Kidney (tissue), 14 donors: Measurements from ENCODE around the gene ROR2. TPM values are rescaled to one million over a fixed set of nuclear protein-coding genes. Genes with fewer than 3 reads are reported as not detected.
A peak's percentile ranks its signal among the peaks of the same experiment; 100 is the strongest.
"Not testable (repeated sequence)": the region's sequence is repeated elsewhere in the genome, so short reads cannot be mapped to it uniquely, and the experiment has no call there.

Experiments
- DNase-seq, 5 donors: peaks; one replicate each; pipeline ENCODE4 v3.0.0-alpha.2; 2013 to 2020
- FAIRE-seq: peaks from 2 replicates; lab custom pipeline; 2012; peaks lifted over from hg19 to GRCh38; lab: Jason Lieb, UNC
- H3K27ac ChIP-seq, 2 donors: one replicate each; pipeline ENCODE4 v1.7.0; 2013; ENCODE audit warnings: low read depth in 2 of 2, low read length in 2 of 2, inconsistent platforms in 1 of 2
- H3K27me3 ChIP-seq: one replicate; pipeline ENCODE4 v1.7.1; 2013; ENCODE audit warnings: low read length, inconsistent platforms; ENCODE audit not compliant: control insufficient read depth, insufficient read depth
- H3K36me3 ChIP-seq, 3 donors: one replicate each; pipeline versions ENCODE4 v1.7.0 to v1.7.1; 2013; ENCODE audit warnings: low read length in 3 of 3, control low read depth in 1 of 3, inconsistent platforms in 1 of 3; ENCODE audit not compliant: insufficient read depth in 3 of 3, control insufficient read depth in 2 of 3
- H3K4me1 ChIP-seq, 3 donors: one replicate each; pipeline versions ENCODE4 v1.7.0 to v1.7.1; 2013; ENCODE audit warnings: low read length in 3 of 3, inconsistent platforms in 1 of 3, low read depth in 1 of 3; ENCODE audit not compliant: control insufficient read depth in 2 of 3, insufficient read depth in 2 of 3
- H3K4me3 ChIP-seq, 3 donors: one replicate each; pipeline versions ENCODE4 v1.7.0 to v1.8.1; 2013; ENCODE audit warnings: low read length in 3 of 3, control low read depth in 1 of 3, inconsistent platforms in 1 of 3
- H3K9ac ChIP-seq, 3 donors: one replicate each; pipeline versions ENCODE4 v1.7.0 to v1.7.1; 2013; ENCODE audit warnings: low read length in 3 of 3, control low read depth in 1 of 3, inconsistent platforms in 1 of 3
- H3K9me3 ChIP-seq, 3 donors: one replicate each; pipeline versions ENCODE4 v1.7.0 to v1.7.1; 2013; ENCODE audit warnings: low read length in 3 of 3, control low read depth in 1 of 3, inconsistent platforms in 1 of 3; ENCODE audit not compliant: control insufficient read depth in 2 of 3, insufficient read depth in 1 of 3
- intact Hi-C: fragments of 100-400 bp; cut with DNase I; formaldehyde crosslinking; loops from one replicate; pipeline ENCODE4 v1.11.1; 2022
- polyA plus RNA-seq: library from polyadenylated mRNA; stranded (reverse); fragments of 350-450 nt; fragmentation: Illumina TruSeq; extraction: RNeasy Lipid Tissue Mini Kit (QIAGEN cat#74804); gene quantifications from one replicate; pipeline ENCODE4 v1.2.3, GENCODE V29; 2014; ENCODE audit warnings: low read depth, low replicate concordance; ENCODE audit not compliant: insufficient read depth
- total RNA-seq: library from RNA; stranded (reverse); fragmentation: NEBNext Ultra II Directional; extraction: Animal tissue kit (Norgen Biotek cat#: 25700); gene quantifications from one replicate; pipeline ENCODE4 v1.2.1, GENCODE V29; 2021
- TF ChIP-seq, protein P1 (sequence below): IDR thresholded peaks from 3 replicates; pipeline ENCODE4 v1.5.1; 2012; ENCODE audit warnings: mild to moderate bottlenecking, moderate library complexity, borderline replicate concordance; ENCODE audit not compliant: insufficient read depth; ENCODE audit errors: extremely low read depth
- donor health status: control.
- donor health status: control.
- donor health status: control.
- donor health status: control.
- donor health status: control.
- donor health status: DM: yes; HTN: yes; CAD: no.
- donor health status: Normal renal cell carcinoma (clear cell type).

ROR2 gene
- total and polyA plus RNA-seq, 2 donors from 2014 or later, result 1.5 to 5.7 TPM

DNA sequence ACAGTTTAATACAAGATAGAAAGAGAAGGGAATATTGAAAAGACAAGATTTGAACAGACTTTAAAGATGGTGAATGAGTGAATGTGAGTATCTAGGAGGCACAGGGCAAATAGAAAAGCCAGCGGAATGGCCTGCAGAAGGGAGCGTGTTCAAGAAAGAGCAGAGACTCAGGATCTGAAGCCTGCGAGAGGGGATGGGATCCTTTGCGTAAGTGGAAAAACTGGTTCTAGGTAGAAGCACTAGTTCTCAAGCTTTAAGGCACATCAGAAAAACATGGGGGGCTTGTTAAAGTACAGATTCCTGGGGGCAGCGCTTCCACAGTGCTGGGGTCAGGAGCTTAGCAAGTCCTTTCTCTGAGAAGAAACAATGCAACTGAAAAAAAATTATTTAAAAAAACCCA is 431.6 kb downstream of the ROR2 start:
- Histone ChIP-seq H3K4me1 (no peaks in the 10 kb centered on the region), H3K9me3 (no peaks in the 10 kb centered on the region), H3K9ac (no peak overlapping the region), H3K27ac (no peak overlapping the region), H3K27me3 (no peaks in the 10 kb centered on the region), H3K36me3 (no peaks in the 10 kb centered on the region), H3K4me3 (no peak overlapping the region)
- FAIRE-seq (no peak), DNase-seq (no peak)
- TF ChIP-seq, protein P1, sequence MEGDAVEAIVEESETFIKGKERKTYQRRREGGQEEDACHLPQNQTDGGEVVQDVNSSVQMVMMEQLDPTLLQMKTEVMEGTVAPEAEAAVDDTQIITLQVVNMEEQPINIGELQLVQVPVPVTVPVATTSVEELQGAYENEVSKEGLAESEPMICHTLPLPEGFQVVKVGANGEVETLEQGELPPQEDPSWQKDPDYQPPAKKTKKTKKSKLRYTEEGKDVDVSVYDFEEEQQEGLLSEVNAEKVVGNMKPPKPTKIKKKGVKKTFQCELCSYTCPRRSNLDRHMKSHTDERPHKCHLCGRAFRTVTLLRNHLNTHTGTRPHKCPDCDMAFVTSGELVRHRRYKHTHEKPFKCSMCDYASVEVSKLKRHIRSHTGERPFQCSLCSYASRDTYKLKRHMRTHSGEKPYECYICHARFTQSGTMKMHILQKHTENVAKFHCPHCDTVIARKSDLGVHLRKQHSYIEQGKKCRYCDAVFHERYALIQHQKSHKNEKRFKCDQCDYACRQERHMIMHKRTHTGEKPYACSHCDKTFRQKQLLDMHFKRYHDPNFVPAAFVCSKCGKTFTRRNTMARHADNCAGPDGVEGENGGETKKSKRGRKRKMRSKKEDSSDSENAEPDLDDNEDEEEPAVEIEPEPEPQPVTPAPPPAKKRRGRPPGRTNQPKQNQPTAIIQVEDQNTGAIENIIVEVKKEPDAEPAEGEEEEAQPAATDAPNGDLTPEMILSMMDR, result no peak
- intact Hi-C loops, result no loop called here

DNA sequence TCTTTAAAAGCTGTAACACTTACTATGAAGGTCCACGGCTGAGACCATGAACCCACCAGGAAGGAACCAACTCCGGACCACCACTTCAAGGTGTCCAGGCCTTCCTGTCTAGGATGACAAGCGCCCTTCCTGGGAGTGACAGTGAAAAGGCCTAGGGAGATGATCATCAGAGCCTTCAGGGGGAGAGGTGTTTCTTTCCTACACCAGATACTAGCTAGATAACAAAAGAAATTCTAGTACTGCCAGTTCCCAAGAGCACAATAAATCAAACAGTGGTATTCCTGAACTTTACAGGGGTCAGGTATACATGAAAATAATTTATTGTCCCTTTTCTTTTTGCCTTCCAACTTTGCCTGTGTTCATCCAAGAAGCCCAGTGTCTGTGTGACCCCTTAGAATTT is 432.2 kb downstream of the ROR2 start:
- Histone ChIP-seq H3K9ac (no peak overlapping the region), H3K4me3 (no peak overlapping the region), H3K9me3 (no peaks in the 10 kb centered on the region), H3K4me1 (no peaks in the 10 kb centered on the region), H3K27ac (no peak overlapping the region), H3K36me3 (no peaks in the 10 kb centered on the region), H3K27me3 (no peaks in the 10 kb centered on the region)
- DNase-seq (peak in 2 of 5 donors; percentile 53 to 56), FAIRE-seq (no peak)
- TF ChIP-seq, protein P1, result no peak
- intact Hi-C loops, result no loop called here

DNA sequence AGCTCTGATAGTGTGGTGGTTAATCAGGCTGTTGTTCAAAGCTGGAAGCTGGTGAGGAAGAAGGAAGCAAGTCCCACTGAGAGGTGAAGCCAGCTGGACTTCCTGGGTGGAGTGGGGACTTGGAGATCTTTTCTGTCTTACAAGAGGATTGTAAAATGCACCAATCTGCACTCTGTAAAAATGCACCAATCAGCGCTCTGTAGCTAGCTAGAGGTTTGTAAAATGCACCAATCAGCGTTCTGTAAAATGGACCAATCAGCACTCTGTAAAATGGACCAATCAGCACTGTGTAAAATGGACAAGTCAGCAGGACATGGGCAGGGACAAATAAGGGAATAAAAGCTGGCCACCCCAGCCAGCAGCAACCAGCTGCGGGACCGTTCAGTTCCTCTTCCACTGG is 432.7 kb downstream of the ROR2 start:
- H3K9ac ChIP-seq, H3K9me3 ChIP-seq, H3K4me3 ChIP-seq, H3K27me3 ChIP-seq, H3K36me3 ChIP-seq, H3K27ac ChIP-seq, DNase-seq, intact Hi-C loops, FAIRE-seq, H3K4me1 ChIP-seq: not testable (repeated sequence)

DNA sequence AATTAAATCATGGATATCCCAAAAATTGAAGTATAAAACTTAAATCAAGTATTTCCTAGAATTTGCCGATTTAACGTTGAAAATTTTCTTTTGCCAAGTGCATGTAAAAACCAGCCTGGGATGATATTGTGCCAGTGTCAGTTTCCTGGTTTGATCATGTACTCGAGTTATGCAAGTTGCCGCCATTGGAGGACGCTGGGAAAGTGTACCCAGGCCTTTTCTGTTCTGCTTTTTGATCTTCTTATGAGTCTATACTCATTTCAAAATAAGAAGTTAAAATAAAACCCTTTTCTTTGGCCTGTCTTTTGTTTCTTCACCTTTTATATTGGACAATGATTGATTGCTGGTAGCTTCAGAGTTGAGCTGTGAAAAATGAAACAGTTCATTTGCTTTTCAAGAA is 433.3 kb downstream of the ROR2 start:
- no peaks in the 10 kb centered on the region for H3K27me3 ChIP-seq
- H3K27ac ChIP-seq, result no peak overlapping the region
- TF ChIP-seq, protein P1, result no peak
- intact Hi-C loops, result no loop called here
- H3K36me3 ChIP-seq, result no peaks in the 10 kb centered on the region
- H3K4me3 ChIP-seq, result no peak overlapping the region
- no peak for FAIRE-seq
- H3K9ac ChIP-seq, result no peak overlapping the region
- DNase-seq, result no peak
- no peaks in the 10 kb centered on the region for H3K4me1 ChIP-seq
- H3K9me3 ChIP-seq, result no peaks in the 10 kb centered on the region
